GM19372 (cell line): Measurements from ENCODE around the gene ZFYVE27.

ENCODE experiments used
- ATAC-seq: cut with Tn5 transposase; IDR thresholded peaks from one replicate; pipeline ENCODE4 v1.9.1; 2021; ENCODE audit warnings: mild to moderate bottlenecking, low read depth, moderate library complexity; ENCODE audit not compliant: unreplicated experiment

Gene ZFYVE27

DNA sequence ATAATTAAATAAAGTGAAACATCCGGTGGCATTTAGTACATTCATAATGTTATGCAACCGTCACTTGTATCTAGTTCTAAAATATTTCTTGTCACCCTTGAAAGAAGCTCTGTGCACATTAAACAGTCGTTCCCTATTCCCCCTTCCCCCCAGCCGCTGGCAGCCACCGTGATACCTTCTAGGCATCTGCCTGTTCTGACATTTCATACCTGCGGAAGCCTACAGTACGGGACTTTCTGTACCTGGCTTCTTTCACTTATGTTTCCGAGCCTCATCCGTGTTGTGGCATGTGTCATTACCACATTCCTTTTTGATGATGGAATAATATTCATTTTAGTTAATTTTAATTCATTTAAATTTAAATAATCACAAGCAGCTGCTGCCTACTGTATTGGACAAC, 48.8 kb downstream of the ZFYVE27 start:
- no peak for ATAC-seq

- ATAC-seq, result no peak
These were observed 51.9 kb downstream of the ZFYVE27 start for GRCh38 chr10:97788552-97789442.

DNA sequence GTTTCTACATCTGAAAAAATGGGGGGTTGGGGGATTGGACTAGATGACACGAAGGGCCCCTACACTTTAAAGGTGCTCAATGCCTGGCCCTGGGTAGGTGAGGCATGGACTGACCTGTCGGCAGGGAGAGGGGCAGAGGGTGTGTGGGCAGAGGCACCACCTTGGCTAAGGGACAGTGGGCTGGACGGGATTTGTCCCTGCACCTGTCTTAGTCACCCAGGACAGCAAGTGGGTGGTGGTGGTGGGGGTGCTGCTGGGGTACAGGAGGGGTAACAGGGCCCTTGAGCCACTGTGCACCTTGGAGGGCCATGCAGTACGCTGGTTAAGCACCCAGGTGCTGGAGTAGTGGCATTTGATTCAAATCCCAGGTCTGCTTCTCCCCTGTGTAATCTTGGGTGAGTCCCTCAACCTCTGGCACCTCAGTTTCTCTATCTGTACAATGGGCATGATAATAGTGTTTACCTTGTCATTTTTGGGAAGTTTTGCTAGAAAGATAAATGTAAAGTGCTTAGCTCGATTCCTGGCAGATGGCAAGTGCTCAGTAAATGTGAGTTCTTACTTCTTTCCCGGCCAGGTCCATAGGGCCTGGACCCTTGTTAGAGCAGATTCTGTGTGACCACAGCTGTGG, 53.0 kb downstream of the ZFYVE27 start:
- no peak for ATAC-seq

DNA sequence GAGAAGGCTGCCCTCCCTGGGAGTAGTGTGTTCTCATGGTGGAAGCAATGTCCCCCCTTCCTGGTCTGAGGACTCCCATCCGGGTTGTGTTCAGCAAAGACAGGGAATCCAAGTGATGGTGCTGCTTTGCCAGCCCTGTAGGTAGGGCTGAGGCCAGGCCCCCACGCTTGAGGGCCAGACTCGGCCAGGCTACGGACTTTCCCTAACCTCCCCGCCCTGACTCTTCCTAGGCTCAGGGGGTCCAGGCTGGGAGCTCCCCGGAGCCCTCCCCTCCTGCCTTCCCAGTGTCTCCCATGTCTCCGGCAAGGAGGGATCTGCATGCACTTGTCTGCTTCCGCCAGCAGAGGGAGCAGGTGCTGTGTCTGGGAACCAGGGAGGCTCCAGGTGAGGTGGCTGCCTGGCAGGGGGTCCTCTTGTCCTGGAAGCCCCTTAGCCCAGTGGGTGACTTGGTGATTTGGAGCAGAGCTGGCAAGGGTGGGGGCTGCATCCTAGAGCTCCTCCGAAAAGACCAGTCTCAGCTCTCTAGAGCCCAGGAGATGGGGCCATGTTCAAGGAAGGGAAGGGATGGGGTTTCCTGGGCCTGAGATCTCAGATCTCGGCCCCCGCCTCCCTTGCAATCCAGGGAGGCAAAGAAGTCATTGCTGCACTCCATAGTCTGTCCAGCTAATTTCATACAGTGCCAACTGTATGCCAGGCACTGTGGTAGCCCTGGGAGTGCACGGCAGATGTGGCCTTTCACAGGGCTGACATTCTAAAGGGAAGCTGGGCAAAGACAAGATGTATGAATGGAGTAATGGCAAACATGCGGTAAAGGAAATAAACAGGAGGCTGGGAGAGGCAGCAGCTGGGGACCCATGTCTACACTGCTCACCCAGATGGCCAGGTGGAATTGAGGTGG, 55.1 kb downstream of the ZFYVE27 start:
- ATAC-seq, result peak; percentile 67

DNA sequence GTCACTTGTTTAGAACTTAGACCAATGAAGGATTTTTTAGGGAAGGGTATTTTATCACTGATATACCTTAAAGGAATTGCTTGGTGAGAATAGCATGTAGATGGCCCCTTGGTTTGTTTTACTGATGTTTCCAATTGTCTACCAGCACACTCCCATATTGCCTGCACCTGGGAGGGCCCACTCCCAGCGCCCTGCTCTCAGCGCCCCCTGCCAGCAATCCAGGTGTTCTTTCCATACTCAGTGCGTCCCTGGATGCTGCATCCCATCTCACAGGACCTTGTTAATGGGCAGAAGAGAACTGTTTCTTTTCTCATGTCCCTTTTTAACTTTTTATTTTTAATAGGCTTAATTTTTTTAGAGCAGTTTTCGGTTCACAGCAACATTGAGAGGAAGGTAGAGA, 59.0 kb downstream of the ZFYVE27 start:
- ATAC-seq, result no peak

GRCh38 chr10:97796651-97797050, 59.7 kb downstream of the ZFYVE27 start:
- ATAC-seq, result no peak

DNA sequence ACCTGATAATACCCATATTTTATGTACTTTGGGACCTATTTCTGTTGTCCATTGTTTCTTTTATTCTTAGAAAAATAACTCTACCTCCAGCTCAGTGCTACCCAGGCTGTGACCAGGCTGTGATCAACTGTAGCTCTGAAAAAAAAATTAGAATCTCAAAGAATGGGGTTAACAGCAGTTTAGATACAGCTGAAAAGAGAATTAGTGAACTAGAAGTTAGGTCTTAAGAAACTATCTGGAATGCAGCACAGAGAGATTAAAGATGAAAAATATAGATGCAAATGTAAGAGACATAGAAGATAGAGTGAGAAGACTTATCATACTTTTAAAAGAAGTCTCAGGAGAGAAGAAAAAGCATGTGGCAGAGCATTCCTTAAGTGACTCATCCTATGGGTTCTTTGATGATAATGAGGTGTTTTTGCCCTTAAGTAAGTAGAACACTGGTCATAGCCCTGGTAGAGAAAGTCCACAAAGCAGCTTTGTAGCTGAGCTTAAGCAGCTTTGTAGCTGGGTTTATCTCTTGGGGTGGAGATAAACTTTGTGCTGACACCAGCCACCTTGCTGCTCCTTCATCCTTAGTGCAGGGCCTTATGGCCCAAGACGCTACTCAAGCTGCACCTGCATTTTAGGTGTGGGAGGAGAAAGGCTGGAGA, 62.2 kb downstream of the ZFYVE27 start:
- no peak for ATAC-seq

- no peak for ATAC-seq
These were observed 63.5 kb downstream of the ZFYVE27 start for GRCh38 chr10:97800474-97800873.

DNA sequence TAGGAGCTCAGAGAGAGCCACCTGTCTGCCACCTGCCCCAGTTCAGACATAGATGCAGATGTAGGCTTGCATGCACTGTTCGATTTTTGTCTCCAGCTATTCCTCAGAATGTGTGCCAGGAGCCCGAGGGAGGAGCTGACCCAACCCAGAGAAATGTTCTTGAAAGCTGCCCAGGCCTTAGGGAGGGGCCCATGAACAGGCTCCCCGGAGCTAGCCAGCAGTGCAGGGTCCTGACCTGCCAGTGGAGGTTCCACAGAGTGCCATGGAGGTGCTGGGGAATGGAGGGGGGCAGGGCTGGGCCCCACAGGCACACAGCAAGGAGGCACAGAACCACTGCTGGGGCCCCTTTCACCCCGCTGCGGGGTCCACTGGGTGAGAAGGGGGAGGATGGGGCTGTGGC, 64.5 kb downstream of the ZFYVE27 start:
- ATAC-seq, result no peak

DNA sequence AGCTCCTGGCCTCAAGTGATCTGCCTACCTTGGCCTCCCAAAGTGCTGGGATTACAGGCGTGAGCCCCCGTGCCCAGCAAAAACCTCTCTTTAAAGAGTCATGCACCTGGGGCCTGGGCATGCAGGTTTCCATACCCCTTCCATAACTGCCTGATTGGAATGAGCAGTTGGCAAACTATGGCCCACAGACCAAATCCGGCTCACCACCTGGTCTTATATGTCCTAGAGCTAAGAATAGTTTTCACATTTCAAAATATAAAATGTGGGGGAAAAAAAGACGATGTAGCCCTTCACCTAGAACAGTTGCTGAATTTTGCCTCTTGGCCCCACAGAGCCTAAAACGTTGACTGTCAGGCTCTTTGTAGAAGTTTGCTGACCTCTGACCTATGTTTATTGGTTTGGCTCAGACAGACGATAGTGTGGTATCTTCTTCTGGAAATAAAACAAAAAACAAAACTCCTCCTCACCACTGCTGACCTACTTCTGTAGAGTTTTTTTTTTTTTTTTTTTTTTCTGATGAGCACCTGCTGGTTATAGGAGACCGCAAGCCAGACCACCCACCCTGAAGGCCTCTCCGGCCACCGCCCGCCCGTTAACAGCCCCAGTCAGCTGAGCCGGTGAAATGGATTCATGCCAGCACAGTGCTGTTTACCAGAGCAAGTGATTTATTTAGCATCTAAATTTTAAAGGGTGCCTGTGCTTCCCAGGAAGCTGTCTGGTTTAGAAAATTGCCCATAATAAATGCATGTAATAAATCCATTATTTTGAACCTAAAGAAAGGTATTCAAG, 68.4 kb downstream of the ZFYVE27 start:
- no peak for ATAC-seq

DNA sequence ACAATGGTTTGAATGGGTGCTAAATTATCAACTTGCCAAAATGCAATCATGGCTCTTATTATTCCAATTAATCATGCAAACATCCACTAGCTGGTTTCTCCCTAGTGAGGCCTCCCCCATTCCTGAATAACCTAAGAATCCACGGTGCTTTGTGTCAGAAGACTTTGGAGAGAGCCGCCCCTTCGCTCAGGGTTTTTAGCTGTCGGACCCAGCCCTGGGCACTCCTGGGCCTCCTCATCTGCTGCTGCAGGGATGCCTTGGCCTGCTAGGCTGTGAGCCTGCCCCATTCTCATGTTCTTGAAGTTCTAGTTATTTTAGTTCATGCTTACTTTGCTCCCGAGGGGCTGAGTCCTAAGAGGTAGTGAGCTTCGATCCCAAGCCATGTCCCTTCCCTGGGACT, 69.0 kb downstream of the ZFYVE27 start:
- no peak for ATAC-seq

DNA sequence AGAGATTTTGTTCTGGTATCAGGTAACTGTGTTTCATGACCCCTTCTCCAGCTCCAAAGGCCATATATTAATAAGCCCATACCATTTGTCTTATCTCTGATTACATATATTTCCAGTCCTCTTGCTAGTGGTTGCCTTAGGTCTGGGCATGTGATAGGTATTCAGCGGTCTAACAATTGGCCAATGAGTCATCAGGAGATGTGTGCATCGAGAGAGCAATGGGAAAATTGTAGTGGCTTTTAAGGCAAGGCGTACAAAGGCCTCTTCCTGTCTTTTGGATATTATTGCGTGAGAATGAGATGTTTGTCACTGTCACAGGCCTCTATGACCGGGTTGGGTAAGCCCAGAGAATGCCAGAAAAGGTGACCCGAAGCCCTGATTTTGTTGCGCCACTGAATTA, 73.5 kb downstream of the ZFYVE27 start:
- ATAC-seq, result no peak
